A549 (cell line): ENCODE results near the gene ZEB1. TPM values are rescaled to one million over a fixed set of nuclear protein-coding genes. Genes with fewer than 3 reads are reported as not detected.

Source experiments
- ATAC-seq, 2 experiments: fragments of 200-7000 bp in 1 of 2; fragments of >200 bp in 1 of 2; cut with Nextera tagmentation in 1 of 2; cut with Tn5 transposase in 1 of 2; 3 replicates each; pipeline versions ENCODE4 v1.8.0 to v1.9.1; 2018 to 2020; ENCODE audit warnings: mild to moderate bottlenecking in 1 of 2, moderate library complexity in 1 of 2
- CTCF ChIA-PET: fragments of 300-600 bp; sonication (Branson Sonifier 250); formaldehyde crosslinking; extraction: SDS; loops from one replicate; lab custom pipeline; 2021; ENCODE audit warnings: antibody characterized with exemption, inconsistent platforms; lab: Yijun Ruan, JAX
- POLR2A ChIA-PET: fragments of 350-600 bp; formaldehyde crosslinking; extraction: SDS; loops from one replicate; lab custom pipeline; 2021; ENCODE audit warnings: antibody characterized with exemption, inconsistent platforms; lab: Yijun Ruan, JAX
- DNase-seq, 2 experiments: peaks; one replicate each; pipeline versions ENCODE4 v3.0.0 to v3.0.0-alpha.2; 2011 to 2016; ENCODE audit warnings: low read depth in 1 of 2, low spot score in 1 of 2
- FAIRE-seq: peaks from 2 replicates; lab custom pipeline; 2011; peaks lifted over from hg19 to GRCh38; lab: Jason Lieb, UNC
- H3K27ac ChIP-seq, 2 experiments: fragments of >200 bp; sonication (Bioruptor Twin); formaldehyde crosslinking; 3 replicates each; pipeline ENCODE4 v1.5.1; 2016 to 2017
- H3K4me1 ChIP-seq: fragments of >200 bp; sonication (Bioruptor Twin); formaldehyde crosslinking; 3 replicates; pipeline ENCODE4 v1.6.1; 2016
- H3K4me2 ChIP-seq: fragments of >200 bp; sonication (Bioruptor Twin); formaldehyde crosslinking; 3 replicates; pipeline ENCODE4 v1.6.1; 2016
- H3K4me3 ChIP-seq: fragments of >200 bp; sonication (Bioruptor Twin); formaldehyde crosslinking; 3 replicates; pipeline ENCODE4 v1.5.1; 2016
- H3K9me3 ChIP-seq: fragments of >200 bp; sonication (Bioruptor Twin); formaldehyde crosslinking; 3 replicates; pipeline ENCODE4 v1.6.1; 2016
- BHLHE40 ChIP-seq: IDR thresholded peaks from 2 replicates; pipeline ENCODE4 v1.6.1; 2012; ENCODE audit warnings: low read depth, low read length, inconsistent platforms
- CHD4 ChIP-seq: fragments of 200-600 bp; sonication (generic); IDR thresholded peaks from 2 replicates; pipeline ENCODE4 v1.6.1; 2016; ENCODE audit warnings: antibody characterized with exemption, mild to moderate bottlenecking, borderline replicate concordance
- EHF ChIP-seq: fragments of 250-450 bp; sonication (Bioruptor Pico); IDR thresholded peaks from 2 replicates; pipeline ENCODE4 v1.5.0; 2020; ENCODE audit warnings: mild to moderate bottlenecking
- FOSL2 ChIP-seq, 2 experiments: fragments of 450-650 bp in 1 of 2; fragments of >200 bp in 1 of 2; sonication (Bioruptor Twin) in 1 of 2; formaldehyde crosslinking; IDR thresholded peaks; 2 replicates each; pipeline versions ENCODE4 v1.5.0 to v1.6.1; 2016 to 2020; ENCODE audit warnings: mild to moderate bottlenecking in 1 of 2, moderate library complexity in 1 of 2
- FOXS1 ChIP-seq: fragments of 250-450 bp; sonication (Bioruptor Pico); IDR thresholded peaks from 2 replicates; pipeline ENCODE4 v1.5.0; 2020; ENCODE audit warnings: mild to moderate bottlenecking, moderate library complexity
- HDAC2 ChIP-seq: fragments of 200-600 bp; sonication (generic); IDR thresholded peaks from 2 replicates; pipeline ENCODE4 v1.6.1; 2016
- JUNB ChIP-seq: fragments of >200 bp; sonication (Bioruptor Twin); formaldehyde crosslinking; IDR thresholded peaks from 2 replicates; pipeline ENCODE4 v1.6.1; 2016
- KDM1A ChIP-seq: fragments of 200-600 bp; sonication (generic); IDR thresholded peaks from 2 replicates; pipeline ENCODE4 v1.6.1; 2016; ENCODE audit warnings: low read depth, mild to moderate bottlenecking
- MYC ChIP-seq: IDR thresholded peaks from 2 replicates; pipeline ENCODE4 v1.6.1; 2012; ENCODE audit warnings: mild to moderate bottlenecking, inconsistent platforms, low read length, improper control_type of control experiment, borderline replicate concordance
- NPAS2 ChIP-seq: fragments of 250-450 bp; sonication (Bioruptor Pico); IDR thresholded peaks from 2 replicates; pipeline ENCODE4 v1.8.0; 2022; ENCODE audit warnings: mild to moderate bottlenecking, moderate library complexity, borderline replicate concordance
- RAD21 ChIP-seq, 2 experiments: fragments of >200 bp in 1 of 2; sonication (Bioruptor Twin) in 1 of 2; formaldehyde crosslinking in 1 of 2; IDR thresholded peaks in 1 of 2; conservative IDR thresholded peaks in 1 of 2; 2 replicates in 1 of 2; 3 replicates in 1 of 2; pipeline ENCODE4 v1.6.1; 2012 to 2018; ENCODE audit warnings: inconsistent platforms in 1 of 2
- RFX5 ChIP-seq: fragments of 450-650 bp; IDR thresholded peaks from 2 replicates; pipeline ENCODE4 v1.7.1; 2014; ENCODE audit warnings: antibody characterized with exemption, mild to moderate bottlenecking, moderate library complexity
- TFCP2L1 ChIP-seq: fragments of 250-450 bp; sonication (Bioruptor Pico); IDR thresholded peaks from 2 replicates; pipeline ENCODE4 v1.5.0; 2021; ENCODE audit warnings: mild to moderate bottlenecking
- TP53 ChIP-seq: fragments of 250-450 bp; sonication (Bioruptor Pico); IDR thresholded peaks from 2 replicates; pipeline ENCODE4 v1.5.0; 2021; ENCODE audit warnings: mild to moderate bottlenecking, moderate library complexity
- ZC3H11A ChIP-seq: fragments of 450-650 bp; IDR thresholded peaks from 2 replicates; pipeline ENCODE4 v1.6.1; 2014; ENCODE audit warnings: antibody characterized with exemption, mild to moderate bottlenecking
- ZFP36 ChIP-seq: fragments of 450-650 bp; IDR thresholded peaks from 2 replicates; pipeline ENCODE4 v1.6.1; 2014; ENCODE audit warnings: borderline replicate concordance; ENCODE audit not compliant: partially characterized antibody
- ZSCAN20 ChIP-seq: fragments of 250-450 bp; sonication (Bioruptor Pico); IDR thresholded peaks from 2 replicates; pipeline ENCODE4 v1.8.0; 2022; ENCODE audit warnings: mild to moderate bottlenecking, moderate library complexity
- WGBS: methylation state at CpG from one replicate; pipeline ENCODE4 v1.1.6; 2017; ENCODE audit errors: missing lambda C conversion rate; 5-methylcytosine and 5-hydroxymethylcytosine counted together
- polyA plus RNA-seq, 4 experiments: library from polyadenylated mRNA; depleted of rRNA in 3 of 4; stranded (reverse); fragments of >200 nt; fragmentation: RNase III in 1 of 4; extraction: RNeasy Plus Mini Kit Qiagen cat#74134 plus additional on column Dnase treatment in 1 of 4; gene quantifications; 2 replicates in 3 of 4; 3 replicates in 1 of 4; pipeline ENCODE4 v1.2.3, GENCODE V29; 2011 to 2017
- TF ChIP-seq, protein P1 (sequence below): fragments of >200 bp; sonication (Bioruptor Twin); formaldehyde crosslinking; IDR thresholded peaks from 2 replicates; pipeline ENCODE4 v1.6.1; 2016
- TF ChIP-seq, protein P2 (sequence below): fragments of 250-450 bp; sonication (Bioruptor Pico); IDR thresholded peaks from 2 replicates; pipeline ENCODE4 v1.5.0; 2021; ENCODE audit warnings: mild to moderate bottlenecking, moderate library complexity, borderline replicate concordance

ZEB1 gene
- polyA plus RNA-seq, 2 of the 4 experiments (the other 2 are of a cell fraction): 8.1 to 23.8 TPM

DNA sequence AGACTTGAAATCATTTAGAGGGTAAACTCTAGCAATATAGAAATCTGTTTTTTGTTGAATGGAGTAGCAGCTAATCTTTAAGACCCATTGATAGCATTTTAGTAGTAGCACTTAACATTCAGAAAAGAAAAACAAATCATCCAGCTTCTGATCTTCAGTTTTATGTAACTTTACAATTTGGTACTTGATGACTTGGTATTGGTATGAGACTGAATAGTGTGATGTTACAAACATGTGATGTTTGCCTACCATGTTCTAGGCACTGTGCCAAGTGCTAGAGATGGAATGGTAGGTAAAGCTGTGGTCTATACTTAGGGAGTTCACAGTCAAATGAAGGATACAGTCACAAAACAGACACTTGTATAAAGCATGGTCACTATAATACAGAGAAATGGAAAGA lies 21.3 kb downstream of the ZEB1 start (continued):
- TF ChIP-seq HDAC2 (no peak), NPAS2 (CRISPR knock-in tag) (no peak)

DNA sequence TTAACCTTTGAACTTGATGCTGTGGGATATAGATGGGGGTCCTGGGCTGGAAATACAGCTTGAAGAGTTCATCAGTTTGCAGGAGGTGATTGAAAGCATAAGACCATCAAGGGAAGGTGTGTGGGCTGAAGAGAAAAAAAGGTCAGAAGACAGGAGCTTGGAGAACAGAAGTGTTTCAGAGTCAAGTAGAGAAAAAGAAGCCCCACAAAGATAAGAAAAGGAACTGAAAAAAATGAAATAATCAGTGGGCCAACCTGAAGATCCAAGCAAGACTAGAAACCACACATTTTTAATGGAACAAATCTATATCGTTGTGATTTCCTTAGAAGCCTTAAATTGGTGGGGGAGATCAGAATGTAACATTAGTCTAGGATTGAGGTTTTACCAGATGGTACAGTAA lies 22.5 kb downstream of the ZEB1 start:
- FAIRE-seq (no peak), DNase-seq (no peak)
- no peak for TF ChIP-seq CHD4
- no peak for TF ChIP-seq RAD21 (conservative IDR thresholded peaks at IDR 0.05 in 1 of 2, IDR thresholded peaks at IDR 0.05 in 1 of 2)
- no peak for TF ChIP-seq TP53 (CRISPR knock-in tag)
- no peak for TF ChIP-seq TFCP2L1 (CRISPR knock-in tag)
- no peak for TF ChIP-seq BHLHE40
- TF ChIP-seq, all 56 proteins: peak for 0
- H3K4me1 ChIP-seq: peaks cover 21% of the 10 kb centered on the region
- no peak overlapping the region for H3K4me2 ChIP-seq
- no peak overlapping the region for H3K4me3 ChIP-seq
- 96% methylated on average over 1 of the region's 1 CpG for WGBS
- ATAC-seq: no peak
- no peaks in the 10 kb centered on the region for H3K9me3 ChIP-seq
- POLR2A ChIA-PET: no interaction called here
- CTCF ChIA-PET: no interaction called here
- H3K27ac ChIP-seq: no peak overlapping the region

DNA sequence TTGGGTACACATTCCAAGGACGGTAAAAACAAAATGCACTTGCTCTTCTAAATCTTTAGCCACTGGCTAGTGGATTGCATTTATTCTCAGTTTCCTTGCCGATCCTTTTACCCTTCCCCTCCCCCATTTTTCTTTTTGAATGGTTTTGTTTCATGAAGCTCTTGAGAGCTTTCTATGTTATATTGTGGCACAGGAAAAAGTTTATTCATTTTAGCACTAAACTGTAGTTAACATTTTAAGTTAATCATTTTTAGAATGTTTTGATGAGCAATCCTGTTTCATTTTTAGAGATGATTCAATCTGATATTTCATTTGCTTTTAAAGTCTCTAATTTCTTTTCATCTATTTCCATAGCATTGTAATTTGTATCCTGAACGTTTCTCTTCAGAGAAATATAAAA lies 24.0 kb downstream of the ZEB1 start:
- peaks cover 21% of the 10 kb centered on the region for H3K4me1 ChIP-seq
- no peak for TF ChIP-seq ZSCAN20 (CRISPR knock-in tag)
- no peak for TF ChIP-seq MYC
- no peak for TF ChIP-seq HDAC2
- no peak for TF ChIP-seq ZC3H11A
- no peak for TF ChIP-seq JUNB
- ATAC-seq (no peak), DNase-seq (no peak), FAIRE-seq (no peak)
- POLR2A ChIA-PET: no interaction called here
- no peak overlapping the region for H3K27ac ChIP-seq
- 33% methylated on average over 3 of the region's 3 CpGs for WGBS
- H3K4me3 ChIP-seq: no peak overlapping the region
- CTCF ChIA-PET: interaction anchor here (1.5 kb wide), 1 partner anchor 10 kb away, joined by 5 read pairs; no protein-coding TSS in a partner anchor
- no peaks in the 10 kb centered on the region for H3K9me3 ChIP-seq
- H3K4me2 ChIP-seq: peak overlapping the region; percentile 44

DNA sequence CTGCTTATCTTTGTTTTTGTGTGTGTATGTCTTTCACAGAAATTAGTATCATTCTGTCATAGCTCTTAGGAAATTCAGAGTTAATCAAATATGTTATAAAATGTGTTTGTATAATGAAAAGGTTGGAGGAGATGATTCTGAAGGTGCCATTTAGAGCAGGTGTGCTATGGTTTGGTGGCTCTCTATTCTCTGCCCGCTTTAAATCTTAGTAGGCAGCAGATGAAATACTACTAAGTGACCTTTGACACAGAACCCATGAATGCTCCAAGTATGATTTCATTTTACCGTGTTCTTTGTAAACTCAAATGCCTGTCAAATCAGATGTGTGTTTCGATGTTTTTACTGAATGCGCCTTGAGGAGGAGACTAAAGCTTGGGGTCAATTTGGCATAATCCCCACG lies 24.5 kb downstream of the ZEB1 start:
- Histone ChIP-seq H3K4me2 (peak overlapping the region; percentile 44; the same call in 1 of the 3 replicates), H3K4me1 (peaks cover 21% of the 10 kb centered on the region), H3K4me3 (no peak overlapping the region), H3K27ac (no peak overlapping the region)
- ChIA-PET POLR2A (no interaction called here), CTCF (interaction anchor here (1.5 kb wide), 1 partner anchor 11 kb away, joined by 5 read pairs; no protein-coding TSS in a partner anchor)
- ATAC-seq (no peak), FAIRE-seq (no peak), DNase-seq (no peak)
- TF ChIP-seq ZFP36: no peak
- TF ChIP-seq RFX5: no peak
- TF ChIP-seq, protein P1, sequence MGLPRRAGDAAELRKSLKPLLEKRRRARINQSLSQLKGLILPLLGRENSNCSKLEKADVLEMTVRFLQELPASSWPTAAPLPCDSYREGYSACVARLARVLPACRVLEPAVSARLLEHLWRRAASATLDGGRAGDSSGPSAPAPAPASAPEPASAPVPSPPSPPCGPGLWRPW: no peak
- TF ChIP-seq KDM1A: no peak
- no peak for TF ChIP-seq TFCP2L1 (CRISPR knock-in tag)
- no peak for TF ChIP-seq CHD4
- no peak for TF ChIP-seq JUNB
- TF ChIP-seq FOXS1 (CRISPR knock-in tag): no peak
- TF ChIP-seq, all 56 proteins: peak for 0
- H3K9me3 ChIP-seq: no peaks in the 10 kb centered on the region
- 78% methylated on average over 5 of the region's 5 CpGs for WGBS

DNA sequence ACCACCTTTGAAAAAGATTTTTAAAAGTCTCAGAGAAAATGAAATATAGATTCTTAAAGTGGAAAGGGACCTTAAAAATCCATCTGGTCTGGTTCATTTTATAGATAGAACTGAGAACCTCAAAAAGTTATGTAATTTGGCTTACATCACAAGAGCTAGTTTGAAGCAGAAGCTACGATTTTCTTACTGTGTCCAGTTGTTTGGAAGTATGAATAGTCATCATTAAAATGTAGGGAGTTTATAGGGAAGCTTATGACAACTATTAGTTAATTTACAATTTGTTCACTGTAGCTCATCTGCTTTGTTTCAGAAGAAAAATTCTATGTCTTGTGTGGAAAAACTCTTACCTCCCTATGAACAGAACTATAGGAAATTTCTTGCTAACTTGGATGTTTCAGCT lies 26.9 kb downstream of the ZEB1 start:
- peaks cover 21% of the 10 kb centered on the region for H3K4me1 ChIP-seq
- H3K27ac ChIP-seq: no peak overlapping the region
- no peak for FAIRE-seq
- CTCF ChIA-PET: interaction anchor here (1.6 kb wide), 1 partner anchor 561 kb away, joined by 3 read pairs; no protein-coding TSS in a partner anchor
- no peak for DNase-seq
- POLR2A ChIA-PET: no interaction called here
- no peak for ATAC-seq
- H3K9me3 ChIP-seq: no peaks in the 10 kb centered on the region
- H3K4me2 ChIP-seq: no peak overlapping the region
- WGBS: 70% methylated on average over 1 of the region's 1 CpG
- TF ChIP-seq JUNB (no peak), EHF (CRISPR knock-in tag) (no peak), FOSL2 (IDR thresholded peaks at IDR 0.05) (no peak), FOSL2 (CRISPR knock-in tag; IDR thresholded peaks at IDR 0.05) (no peak)
- TF ChIP-seq, protein P2, sequence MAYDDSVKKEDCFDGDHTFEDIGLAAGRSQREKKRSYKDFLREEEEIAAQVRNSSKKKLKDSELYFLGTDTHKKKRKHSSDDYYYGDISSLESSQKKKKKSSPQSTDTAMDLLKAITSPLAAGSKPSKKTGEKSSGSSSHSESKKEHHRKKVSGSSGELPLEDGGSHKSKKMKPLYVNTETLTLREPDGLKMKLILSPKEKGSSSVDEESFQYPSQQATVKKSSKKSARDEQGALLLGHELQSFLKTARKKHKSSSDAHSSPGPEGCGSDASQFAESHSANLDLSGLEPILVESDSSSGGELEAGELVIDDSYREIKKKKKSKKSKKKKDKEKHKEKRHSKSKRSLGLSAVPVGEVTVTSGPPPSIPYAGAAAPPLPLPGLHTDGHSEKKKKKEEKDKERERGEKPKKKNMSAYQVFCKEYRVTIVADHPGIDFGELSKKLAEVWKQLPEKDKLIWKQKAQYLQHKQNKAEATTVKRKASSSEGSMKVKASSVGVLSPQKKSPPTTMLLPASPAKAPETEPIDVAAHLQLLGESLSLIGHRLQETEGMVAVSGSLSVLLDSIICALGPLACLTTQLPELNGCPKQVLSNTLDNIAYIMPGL: no peak
- H3K4me3 ChIP-seq: no peak overlapping the region
